Ovary (tissue), 3 donors: ENCODE results near the gene KBTBD12.

Experiments used
- CTCF ChIP-seq, 3 donors: fragments of 450-650 bp in 2 of 3; fragments of 200-600 bp in 1 of 3; IDR thresholded peaks; one replicate each; pipeline versions ENCODE4 v1.5.1 to v1.8.0; 2016 to 2022; ENCODE audit warnings: antibody characterized with exemption in 3 of 3, mild to moderate bottlenecking in 1 of 3
- POLR2A ChIP-seq: fragments of 450-650 bp; IDR thresholded peaks from one replicate; pipeline ENCODE4 v1.6.1; 2017; ENCODE audit warnings: antibody characterized with exemption, mild to moderate bottlenecking, moderate library complexity
- donor health status: DM: no; HTN: no; CAD: no.

GRCh38 chr3:127955728-127956127 lies 40.7 kb downstream of the KBTBD12 start:
- TF ChIP-seq CTCF (IDR thresholded peaks at IDR 0.05): no peak
- no peak for TF ChIP-seq POLR2A
